ENCODE data around the gene FMNL2. TPM values are rescaled to one million over a fixed set of nuclear protein-coding genes. Genes with fewer than 3 reads are reported as not detected.

The FMNL2 gene
- polyA plus RNA-seq, 1 donor from 2014 or later: 86.5 TPM

DNA sequence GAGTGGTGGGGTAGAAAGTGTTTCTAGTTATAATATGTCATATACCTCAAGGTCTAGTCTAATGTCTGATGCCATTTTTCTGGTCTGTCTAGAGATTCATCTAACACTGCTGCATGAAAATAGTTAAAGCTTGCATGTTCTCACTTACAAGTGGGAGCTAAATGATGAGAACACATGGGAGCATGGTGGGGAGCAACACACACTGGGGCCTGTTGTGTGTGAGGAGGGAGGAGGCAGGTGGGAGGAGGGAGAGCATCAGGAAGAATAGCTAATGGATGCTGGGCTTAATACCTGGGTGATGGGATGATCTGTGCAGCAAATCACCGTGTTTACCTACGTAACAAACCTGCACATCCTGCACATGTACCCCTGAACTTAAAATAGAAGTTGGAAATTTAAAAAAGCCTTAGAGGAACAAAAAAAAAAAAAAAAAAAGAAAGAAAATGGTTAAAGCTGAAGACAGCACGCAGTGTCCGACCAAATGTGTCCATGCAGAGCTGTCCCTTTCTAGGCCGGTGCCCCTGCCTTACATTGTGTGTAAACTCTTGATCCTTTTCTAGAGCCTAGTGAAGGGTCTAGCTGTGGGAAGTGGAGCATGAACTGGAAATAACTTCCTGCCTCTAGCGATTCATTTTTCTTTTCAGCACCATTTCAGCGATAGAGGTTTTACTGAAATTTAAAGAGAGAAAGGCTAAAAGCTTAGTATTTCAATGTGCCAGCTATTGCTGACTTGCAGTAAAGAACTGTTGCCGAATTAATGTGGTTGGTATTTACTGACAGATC is 94.0 kb downstream of the FMNL2 start:
- H3K4me2 ChIP-seq (ENCODE audit: low read length): no peak overlapping the region
- no peak overlapping the region for H2AFZ ChIP-seq (ENCODE audit: low read depth, low read length)
- H3K27me3 ChIP-seq (ENCODE audit: insufficient read depth, low read depth, low read length): no peaks in the 10 kb centered on the region
- no peak overlapping the region for H3K4me3 ChIP-seq (ENCODE audit: low read length)
- H4K20me1 ChIP-seq (ENCODE audit: insufficient read depth): no peaks in the 10 kb centered on the region
- peaks cover 38% of the 10 kb centered on the region for H3K79me2 ChIP-seq (replicated peaks; ENCODE audit: insufficient read depth, low read length)
- H3K36me3 ChIP-seq (ENCODE audit: insufficient read depth, low read length): no peaks in the 10 kb centered on the region
- no peaks in the 10 kb centered on the region for H3F3A ChIP-seq (ENCODE audit: insufficient read depth, low read length, poor library complexity, severe bottlenecking)
- H3K9me2 ChIP-seq (ENCODE audit: insufficient read depth, low read length): no peaks in the 10 kb centered on the region
- no peak overlapping the region for H3K9ac ChIP-seq (ENCODE audit: low read length)
- no peaks in the 10 kb centered on the region for H3K9me3 ChIP-seq (ENCODE audit: low read length)
- TF ChIP-seq MXI1 (conservative IDR thresholded peaks at IDR 0.05; ENCODE audit: poor library complexity, severe bottlenecking) (no peak), TAF1 (IDR thresholded peaks at IDR 0.05; ENCODE audit: low read depth) (no peak), RAD21 (conservative IDR thresholded peaks at IDR 0.05) (no peak), EZH2 (IDR thresholded peaks at IDR 0.05; ENCODE audit: borderline replicate concordance, insufficient read depth, low read length, poor library complexity, severe bottlenecking) (no peak), SMC3 (conservative IDR thresholded peaks at IDR 0.05; ENCODE audit: poor library complexity) (no peak), EP300 (conservative IDR thresholded peaks at IDR 0.05; ENCODE audit: poor library complexity, severe bottlenecking) (no peak), POLR2AphosphoS5 (IDR thresholded peaks at IDR 0.05) (no peak)
- TF ChIP-seq, protein P1, sequence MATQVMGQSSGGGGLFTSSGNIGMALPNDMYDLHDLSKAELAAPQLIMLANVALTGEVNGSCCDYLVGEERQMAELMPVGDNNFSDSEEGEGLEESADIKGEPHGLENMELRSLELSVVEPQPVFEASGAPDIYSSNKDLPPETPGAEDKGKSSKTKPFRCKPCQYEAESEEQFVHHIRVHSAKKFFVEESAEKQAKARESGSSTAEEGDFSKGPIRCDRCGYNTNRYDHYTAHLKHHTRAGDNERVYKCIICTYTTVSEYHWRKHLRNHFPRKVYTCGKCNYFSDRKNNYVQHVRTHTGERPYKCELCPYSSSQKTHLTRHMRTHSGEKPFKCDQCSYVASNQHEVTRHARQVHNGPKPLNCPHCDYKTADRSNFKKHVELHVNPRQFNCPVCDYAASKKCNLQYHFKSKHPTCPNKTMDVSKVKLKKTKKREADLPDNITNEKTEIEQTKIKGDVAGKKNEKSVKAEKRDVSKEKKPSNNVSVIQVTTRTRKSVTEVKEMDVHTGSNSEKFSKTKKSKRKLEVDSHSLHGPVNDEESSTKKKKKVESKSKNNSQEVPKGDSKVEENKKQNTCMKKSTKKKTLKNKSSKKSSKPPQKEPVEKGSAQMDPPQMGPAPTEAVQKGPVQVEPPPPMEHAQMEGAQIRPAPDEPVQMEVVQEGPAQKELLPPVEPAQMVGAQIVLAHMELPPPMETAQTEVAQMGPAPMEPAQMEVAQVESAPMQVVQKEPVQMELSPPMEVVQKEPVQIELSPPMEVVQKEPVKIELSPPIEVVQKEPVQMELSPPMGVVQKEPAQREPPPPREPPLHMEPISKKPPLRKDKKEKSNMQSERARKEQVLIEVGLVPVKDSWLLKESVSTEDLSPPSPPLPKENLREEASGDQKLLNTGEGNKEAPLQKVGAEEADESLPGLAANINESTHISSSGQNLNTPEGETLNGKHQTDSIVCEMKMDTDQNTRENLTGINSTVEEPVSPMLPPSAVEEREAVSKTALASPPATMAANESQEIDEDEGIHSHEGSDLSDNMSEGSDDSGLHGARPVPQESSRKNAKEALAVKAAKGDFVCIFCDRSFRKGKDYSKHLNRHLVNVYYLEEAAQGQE (IDR thresholded peaks at IDR 0.05; ENCODE audit: borderline replicate concordance): no peak
- TF ChIP-seq, protein P2, sequence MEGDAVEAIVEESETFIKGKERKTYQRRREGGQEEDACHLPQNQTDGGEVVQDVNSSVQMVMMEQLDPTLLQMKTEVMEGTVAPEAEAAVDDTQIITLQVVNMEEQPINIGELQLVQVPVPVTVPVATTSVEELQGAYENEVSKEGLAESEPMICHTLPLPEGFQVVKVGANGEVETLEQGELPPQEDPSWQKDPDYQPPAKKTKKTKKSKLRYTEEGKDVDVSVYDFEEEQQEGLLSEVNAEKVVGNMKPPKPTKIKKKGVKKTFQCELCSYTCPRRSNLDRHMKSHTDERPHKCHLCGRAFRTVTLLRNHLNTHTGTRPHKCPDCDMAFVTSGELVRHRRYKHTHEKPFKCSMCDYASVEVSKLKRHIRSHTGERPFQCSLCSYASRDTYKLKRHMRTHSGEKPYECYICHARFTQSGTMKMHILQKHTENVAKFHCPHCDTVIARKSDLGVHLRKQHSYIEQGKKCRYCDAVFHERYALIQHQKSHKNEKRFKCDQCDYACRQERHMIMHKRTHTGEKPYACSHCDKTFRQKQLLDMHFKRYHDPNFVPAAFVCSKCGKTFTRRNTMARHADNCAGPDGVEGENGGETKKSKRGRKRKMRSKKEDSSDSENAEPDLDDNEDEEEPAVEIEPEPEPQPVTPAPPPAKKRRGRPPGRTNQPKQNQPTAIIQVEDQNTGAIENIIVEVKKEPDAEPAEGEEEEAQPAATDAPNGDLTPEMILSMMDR (IDR thresholded peaks at IDR 0.05; ENCODE audit: poor library complexity, severe bottlenecking): no peak
- no peak overlapping the region for H3K27ac ChIP-seq (ENCODE audit: low read length)

DNA sequence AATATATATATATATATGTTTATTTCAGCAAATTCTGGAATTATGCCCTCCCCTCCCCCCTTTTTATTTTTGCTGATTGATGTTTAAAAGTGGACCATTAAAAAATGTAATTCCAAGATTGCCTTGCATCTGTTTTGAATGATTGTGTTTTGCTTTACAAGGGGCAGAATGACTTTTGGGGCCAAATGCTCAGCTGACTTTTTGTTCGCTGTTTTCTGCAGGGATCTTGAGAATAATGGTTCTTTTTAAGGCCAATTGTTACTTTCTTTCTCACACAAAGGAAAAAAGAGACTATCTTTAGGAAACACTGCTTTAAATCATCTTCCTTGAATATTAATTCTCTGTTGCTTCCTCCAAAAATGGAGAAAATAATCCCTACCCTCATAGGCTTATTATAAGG is 95.9 kb downstream of the FMNL2 start:
- H3K9ac ChIP-seq (ENCODE audit: low read length): no peak overlapping the region
- H3K9me2 ChIP-seq (ENCODE audit: insufficient read depth, low read length): no peaks in the 10 kb centered on the region
- H3K79me2 ChIP-seq (replicated peaks; ENCODE audit: insufficient read depth, low read length): peaks cover 37% of the 10 kb centered on the region
- H2AFZ ChIP-seq (ENCODE audit: low read depth, low read length): no peak overlapping the region
- H3K4me3 ChIP-seq (ENCODE audit: low read length): no peak overlapping the region
- no peak for TF ChIP-seq TAF1 (IDR thresholded peaks at IDR 0.05; ENCODE audit: low read depth)
- H3K4me2 ChIP-seq (ENCODE audit: low read length): no peak overlapping the region
- H3K27ac ChIP-seq (ENCODE audit: low read length): no peak overlapping the region
- no peaks in the 10 kb centered on the region for H4K20me1 ChIP-seq (ENCODE audit: insufficient read depth)
- no peaks in the 10 kb centered on the region for H3K36me3 ChIP-seq (ENCODE audit: insufficient read depth, low read length)
- H3K9me3 ChIP-seq (ENCODE audit: low read length): no peaks in the 10 kb centered on the region
- no peaks in the 10 kb centered on the region for H3K27me3 ChIP-seq (ENCODE audit: insufficient read depth, low read depth, low read length)
- no peaks in the 10 kb centered on the region for H3F3A ChIP-seq (ENCODE audit: insufficient read depth, low read length, poor library complexity, severe bottlenecking)
